Neural cell (in vitro differentiated cells): ENCODE measurements around the gene TMEM117. TPM values are rescaled to one million over a fixed set of nuclear protein-coding genes. Genes with fewer than 3 reads are reported as not detected.

Source experiments
- H2AFZ ChIP-seq: fragments of 200-600, 300-800 bp; sonication (generic), shearing (Covaris generic); 2 replicates; pipeline ENCODE4 v1.6.0; 2014; ENCODE audit warnings: low read depth, mild to moderate bottlenecking, antibody characterized with exemption, low read length, moderate library complexity
- H3F3A ChIP-seq: fragments of 200-600 bp; shearing (Covaris generic); 2 replicates; pipeline ENCODE4 v1.6.1; 2016; ENCODE audit warnings: mild to moderate bottlenecking, moderate library complexity, mixed read lengths, antibody characterized with exemption, low read length; ENCODE audit not compliant: insufficient read depth, poor library complexity, severe bottlenecking
- H3K27ac ChIP-seq: fragments of 200-600, 300-800 bp; sonication (generic), shearing (Covaris generic); 2 replicates; pipeline ENCODE4 v1.5.1; 2014; ENCODE audit warnings: mild to moderate bottlenecking, low read length, moderate library complexity
- H3K27me3 ChIP-seq: fragments of 300-800, 200-600 bp; sonication (generic), shearing (Covaris generic); 2 replicates; pipeline ENCODE4 v1.6.0; 2014; ENCODE audit warnings: mild to moderate bottlenecking, low read depth, low read length, moderate library complexity; ENCODE audit not compliant: insufficient read depth
- H3K36me3 ChIP-seq: fragments of 300-800, 200-600 bp; sonication (generic), shearing (Covaris generic); 2 replicates; pipeline ENCODE4 v1.5.1; 2014; ENCODE audit warnings: mild to moderate bottlenecking, antibody characterized with exemption, low read length, moderate library complexity; ENCODE audit not compliant: insufficient read depth
- H3K4me2 ChIP-seq: fragments of 300-800, 200-600 bp; sonication (generic), shearing (Covaris generic); 2 replicates; pipeline ENCODE4 v1.6.0; 2014; ENCODE audit warnings: mild to moderate bottlenecking, low read length
- H3K4me3 ChIP-seq: fragments of 300-800, 200-600 bp; sonication (generic), shearing (Covaris generic); 2 replicates; pipeline ENCODE4 v1.5.1; 2014; ENCODE audit warnings: mild to moderate bottlenecking, low read length, moderate library complexity
- H3K79me2 ChIP-seq: fragments of 200-600 bp; shearing (Covaris generic); replicated peaks from 2 replicates; pipeline ENCODE4 v1.6.0; 2014; ENCODE audit warnings: mild to moderate bottlenecking, low read length, moderate library complexity; ENCODE audit not compliant: insufficient read depth
- H3K9ac ChIP-seq: fragments of 300-800, 200-600 bp; sonication (generic), shearing (Covaris generic); 2 replicates; pipeline ENCODE4 v1.6.1; 2016; ENCODE audit warnings: mild to moderate bottlenecking, low read length, mixed read lengths
- H3K9me2 ChIP-seq: fragments of 200-600 bp; shearing (Covaris generic); 2 replicates; pipeline ENCODE4 v1.6.1; 2016; ENCODE audit warnings: mild to moderate bottlenecking, low read length, mixed read lengths; ENCODE audit not compliant: insufficient read depth
- H3K9me3 ChIP-seq: fragments of 200-600, 300-800 bp; sonication (generic), shearing (Covaris generic); 2 replicates; pipeline ENCODE4 v1.6.1; 2016; ENCODE audit warnings: mild to moderate bottlenecking, mixed run types, low read length, moderate library complexity, mixed read lengths
- H4K20me1 ChIP-seq: fragments of 200-600 bp; shearing (Covaris generic); 2 replicates; pipeline ENCODE4 v1.6.1; 2016; ENCODE audit warnings: mild to moderate bottlenecking, mixed run types; ENCODE audit not compliant: insufficient read depth
- EP300 ChIP-seq: fragments of 450-650 bp; conservative IDR thresholded peaks from 2 replicates; pipeline ENCODE4 v1.6.1; 2014; ENCODE audit warnings: antibody characterized with exemption, mild to moderate bottlenecking, moderate library complexity; ENCODE audit not compliant: poor library complexity, severe bottlenecking
- EZH2 ChIP-seq: fragments of 200-600, 300-800 bp; shearing (Covaris generic), sonication (generic); IDR thresholded peaks from 2 replicates; pipeline ENCODE4 v1.6.1; 2014; ENCODE audit warnings: antibody characterized with exemption, low read length, borderline replicate concordance, mild to moderate bottlenecking; ENCODE audit not compliant: insufficient read depth, poor library complexity, severe bottlenecking
- MXI1 ChIP-seq: fragments of 450-650 bp; conservative IDR thresholded peaks from 2 replicates; pipeline ENCODE4 v1.6.1; 2014; ENCODE audit warnings: antibody characterized with exemption, mild to moderate bottlenecking; ENCODE audit not compliant: poor library complexity, severe bottlenecking
- POLR2AphosphoS5 ChIP-seq: IDR thresholded peaks from 2 replicates; pipeline ENCODE4 v1.6.1; 2012
- RAD21 ChIP-seq: fragments of 450-650 bp; conservative IDR thresholded peaks from 2 replicates; pipeline ENCODE4 v1.6.1; 2014; ENCODE audit warnings: antibody characterized with exemption, mild to moderate bottlenecking, moderate library complexity
- SMC3 ChIP-seq: fragments of 450-650 bp; conservative IDR thresholded peaks from 2 replicates; pipeline ENCODE4 v1.6.1; 2014; ENCODE audit warnings: antibody characterized with exemption, mild to moderate bottlenecking, moderate library complexity; ENCODE audit not compliant: poor library complexity
- TAF1 ChIP-seq: IDR thresholded peaks from 2 replicates; pipeline ENCODE4 v1.6.1; 2012; ENCODE audit warnings: low read depth
- polyA minus RNA-seq: library from RNA; depleted of rRNA, polyadenylated mRNA; stranded (reverse); fragments of >200 nt; gene quantifications from 2 replicates; pipeline ENCODE4 v1.2.3, GENCODE V29; 2014
- polyA plus RNA-seq: library from polyadenylated mRNA; depleted of rRNA; stranded (reverse); fragments of >200 nt; gene quantifications from 2 replicates; pipeline ENCODE4 v1.2.3, GENCODE V29; 2014
- TF ChIP-seq, protein P1 (sequence below): fragments of 450-650 bp; IDR thresholded peaks from 2 replicates; pipeline ENCODE4 v1.5.1; 2014; ENCODE audit warnings: antibody characterized with exemption, mild to moderate bottlenecking, moderate library complexity; ENCODE audit not compliant: poor library complexity, severe bottlenecking
- TF ChIP-seq, protein P2 (sequence below): IDR thresholded peaks from 2 replicates; pipeline ENCODE4 v1.6.1; 2012; ENCODE audit warnings: borderline replicate concordance

Gene TMEM117
- polyA plus RNA-seq = 5.3 and 6.0 TPM in 2 replicates
- 3.2 and 8.8 TPM in 2 replicates for polyA minus RNA-seq

DNA sequence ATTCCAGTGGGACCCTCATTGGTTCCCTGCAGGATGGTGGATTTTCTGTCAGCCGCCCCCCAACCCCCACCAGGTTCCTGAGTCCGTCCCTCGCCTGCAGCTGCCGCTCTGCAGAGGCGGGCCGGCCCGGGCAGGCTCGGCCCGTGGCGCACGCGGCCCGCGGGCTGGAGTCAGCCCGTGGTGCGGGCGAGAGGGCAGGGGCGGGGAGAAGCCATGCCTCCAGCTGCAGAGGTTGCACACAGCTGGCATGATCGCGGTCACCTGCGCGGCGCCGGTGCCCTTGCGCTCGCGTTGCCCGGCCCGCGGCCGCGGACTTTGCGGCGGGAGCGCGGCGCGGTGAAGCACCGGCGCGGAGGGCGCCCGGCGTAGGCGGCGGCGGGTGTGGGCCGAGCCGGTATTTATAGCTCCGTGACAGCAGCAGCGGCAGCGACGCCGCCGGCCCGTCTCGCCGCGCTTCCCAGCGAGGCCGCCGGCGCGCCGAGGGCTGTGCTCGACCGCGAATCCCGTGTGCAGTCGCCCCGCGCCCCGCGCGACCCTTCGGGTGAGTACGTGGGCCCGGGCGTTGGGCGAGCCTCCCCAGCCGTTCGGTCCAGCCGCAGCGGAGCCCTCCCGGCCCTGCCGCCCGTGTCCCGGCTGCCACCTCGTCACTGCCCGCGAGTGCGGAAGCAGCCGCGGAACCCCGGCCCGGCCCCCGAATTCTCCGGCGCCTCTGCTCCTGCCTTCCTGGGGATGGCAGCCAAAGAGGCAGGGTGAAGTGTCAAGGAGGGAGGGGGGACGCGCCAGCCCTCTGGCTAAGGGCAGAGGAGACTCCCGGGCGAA lies at the start of gene TMEM117:
Gene TMEM117 (plus strand): TSS at position 426 of the 819 bp plus-strand sequence.
- Histone ChIP-seq H3K9me2 (no peaks in the 10 kb centered on the region), H3K27ac (no peak within 1 kb of the TSS), H3K9me3 (no peaks in the 10 kb centered on the region), H4K20me1 (no peaks in the 10 kb centered on the region), H3K4me2 (peak within 1 kb of the TSS; percentile 3), H3K79me2 (no peaks in the 10 kb centered on the region), H3K9ac (peak within 1 kb of the TSS; percentile 63), H2AFZ (peak within 1 kb of the TSS; percentile 38), H3F3A (no peaks in the 10 kb centered on the region), H3K4me3 (peak within 1 kb of the TSS; percentile 75), H3K36me3 (no peaks in the 10 kb centered on the region), H3K27me3 (peaks cover 24% of the 10 kb centered on the region)
- TF ChIP-seq POLR2AphosphoS5 = no peak
- TF ChIP-seq, protein P1, sequence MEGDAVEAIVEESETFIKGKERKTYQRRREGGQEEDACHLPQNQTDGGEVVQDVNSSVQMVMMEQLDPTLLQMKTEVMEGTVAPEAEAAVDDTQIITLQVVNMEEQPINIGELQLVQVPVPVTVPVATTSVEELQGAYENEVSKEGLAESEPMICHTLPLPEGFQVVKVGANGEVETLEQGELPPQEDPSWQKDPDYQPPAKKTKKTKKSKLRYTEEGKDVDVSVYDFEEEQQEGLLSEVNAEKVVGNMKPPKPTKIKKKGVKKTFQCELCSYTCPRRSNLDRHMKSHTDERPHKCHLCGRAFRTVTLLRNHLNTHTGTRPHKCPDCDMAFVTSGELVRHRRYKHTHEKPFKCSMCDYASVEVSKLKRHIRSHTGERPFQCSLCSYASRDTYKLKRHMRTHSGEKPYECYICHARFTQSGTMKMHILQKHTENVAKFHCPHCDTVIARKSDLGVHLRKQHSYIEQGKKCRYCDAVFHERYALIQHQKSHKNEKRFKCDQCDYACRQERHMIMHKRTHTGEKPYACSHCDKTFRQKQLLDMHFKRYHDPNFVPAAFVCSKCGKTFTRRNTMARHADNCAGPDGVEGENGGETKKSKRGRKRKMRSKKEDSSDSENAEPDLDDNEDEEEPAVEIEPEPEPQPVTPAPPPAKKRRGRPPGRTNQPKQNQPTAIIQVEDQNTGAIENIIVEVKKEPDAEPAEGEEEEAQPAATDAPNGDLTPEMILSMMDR = peak; percentile 27
- peak; percentile 10 for TF ChIP-seq SMC3
- TF ChIP-seq MXI1 = peak; percentile 55
- no peak for TF ChIP-seq EZH2
- no peak for TF ChIP-seq RAD21
- no peak for TF ChIP-seq TAF1
- peak; percentile 35 for TF ChIP-seq EP300
- TF ChIP-seq, protein P2, sequence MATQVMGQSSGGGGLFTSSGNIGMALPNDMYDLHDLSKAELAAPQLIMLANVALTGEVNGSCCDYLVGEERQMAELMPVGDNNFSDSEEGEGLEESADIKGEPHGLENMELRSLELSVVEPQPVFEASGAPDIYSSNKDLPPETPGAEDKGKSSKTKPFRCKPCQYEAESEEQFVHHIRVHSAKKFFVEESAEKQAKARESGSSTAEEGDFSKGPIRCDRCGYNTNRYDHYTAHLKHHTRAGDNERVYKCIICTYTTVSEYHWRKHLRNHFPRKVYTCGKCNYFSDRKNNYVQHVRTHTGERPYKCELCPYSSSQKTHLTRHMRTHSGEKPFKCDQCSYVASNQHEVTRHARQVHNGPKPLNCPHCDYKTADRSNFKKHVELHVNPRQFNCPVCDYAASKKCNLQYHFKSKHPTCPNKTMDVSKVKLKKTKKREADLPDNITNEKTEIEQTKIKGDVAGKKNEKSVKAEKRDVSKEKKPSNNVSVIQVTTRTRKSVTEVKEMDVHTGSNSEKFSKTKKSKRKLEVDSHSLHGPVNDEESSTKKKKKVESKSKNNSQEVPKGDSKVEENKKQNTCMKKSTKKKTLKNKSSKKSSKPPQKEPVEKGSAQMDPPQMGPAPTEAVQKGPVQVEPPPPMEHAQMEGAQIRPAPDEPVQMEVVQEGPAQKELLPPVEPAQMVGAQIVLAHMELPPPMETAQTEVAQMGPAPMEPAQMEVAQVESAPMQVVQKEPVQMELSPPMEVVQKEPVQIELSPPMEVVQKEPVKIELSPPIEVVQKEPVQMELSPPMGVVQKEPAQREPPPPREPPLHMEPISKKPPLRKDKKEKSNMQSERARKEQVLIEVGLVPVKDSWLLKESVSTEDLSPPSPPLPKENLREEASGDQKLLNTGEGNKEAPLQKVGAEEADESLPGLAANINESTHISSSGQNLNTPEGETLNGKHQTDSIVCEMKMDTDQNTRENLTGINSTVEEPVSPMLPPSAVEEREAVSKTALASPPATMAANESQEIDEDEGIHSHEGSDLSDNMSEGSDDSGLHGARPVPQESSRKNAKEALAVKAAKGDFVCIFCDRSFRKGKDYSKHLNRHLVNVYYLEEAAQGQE = no peak

DNA sequence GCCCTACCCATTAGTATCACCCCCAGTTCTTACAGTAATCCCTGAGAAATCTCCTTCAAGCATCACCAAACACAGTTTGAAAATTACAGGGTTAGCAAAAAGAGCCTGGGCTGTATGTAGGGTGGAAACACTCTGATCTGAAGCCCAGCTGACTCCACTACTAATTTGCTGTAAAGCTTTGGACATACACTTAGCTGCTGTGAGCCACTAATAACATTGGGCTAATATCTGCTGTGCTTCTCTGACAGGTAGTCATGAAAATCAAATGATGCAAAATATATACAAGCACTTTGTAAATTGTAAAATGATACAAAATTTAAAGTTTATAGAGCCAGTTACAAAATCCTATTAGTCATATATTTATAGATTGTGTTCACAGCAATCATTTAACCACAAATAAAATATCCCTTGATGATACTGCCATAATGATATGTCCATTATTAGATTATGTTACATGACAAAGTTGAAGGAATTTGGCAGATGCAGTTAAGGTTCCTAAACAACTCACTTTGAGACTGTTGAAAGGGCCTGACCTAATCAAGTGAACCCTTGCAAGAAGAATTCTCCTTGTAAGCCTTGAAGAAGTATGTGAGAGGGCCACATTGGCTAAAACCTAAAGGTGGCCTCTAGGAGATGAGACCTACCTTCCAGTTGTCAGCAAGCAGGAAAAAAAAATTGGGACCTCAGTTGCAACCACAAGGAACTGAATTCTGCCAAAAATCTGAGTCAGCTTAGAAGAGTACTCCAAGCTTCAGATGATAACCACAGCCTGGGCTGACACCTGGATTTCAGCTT lies 48.8 kb upstream of the TMEM117 start:
- H3K36me3 ChIP-seq = no peaks in the 10 kb centered on the region
- H3K4me2 ChIP-seq = no peak overlapping the region
- no peaks in the 10 kb centered on the region for H3K9me2 ChIP-seq
- no peak for TF ChIP-seq EZH2
- H3K27me3 ChIP-seq = no peaks in the 10 kb centered on the region
- no peak overlapping the region for H3K9ac ChIP-seq
- no peaks in the 10 kb centered on the region for H3K79me2 ChIP-seq
- no peaks in the 10 kb centered on the region for H4K20me1 ChIP-seq
- no peak overlapping the region for H3K4me3 ChIP-seq
- no peak overlapping the region for H3K27ac ChIP-seq
- no peak overlapping the region for H2AFZ ChIP-seq
- H3K9me3 ChIP-seq = no peaks in the 10 kb centered on the region
- H3F3A ChIP-seq = no peaks in the 10 kb centered on the region
